ENCODE results near the gene TMEM255B. TPM values are rescaled to one million over a fixed set of nuclear protein-coding genes. Genes with fewer than 3 reads are reported as not detected.

Gene TMEM255B
- total and polyA plus RNA-seq, 2 of the 4 experiments (the other 2 are of a cell fraction), result 0.36 to 0.94 TPM

- Histone ChIP-seq H3K14ac (replicated peaks; ENCODE audit: low read depth, low read length) (no peak overlapping the region), H3K36me3 (ENCODE audit: control insufficient read depth, insufficient read depth, low read length) (no peaks in the 10 kb centered on the region), H3K4me3 (ENCODE audit: insufficient read depth, low read depth, low read length) (no peak overlapping the region), H2BK20ac (ENCODE audit: low read depth, low read length) (no peak overlapping the region), H3K9me3 (ENCODE audit: control insufficient read depth, insufficient read depth, low read length) (no peaks in the 10 kb centered on the region), H3K9ac (ENCODE audit: low read depth, low read length) (no peak overlapping the region), H2BK15ac (ENCODE audit: low read depth, low read length) (no peak overlapping the region), H3K27me3 (ENCODE audit: control insufficient read depth, insufficient read depth, low read length) (peaks cover 10% of the 10 kb centered on the region; the same call in 1 of the 2 replicates), H2AK9ac (replicated peaks; ENCODE audit: low read depth, low read length, poor library complexity) (peak overlapping the region; percentile 13), H4K8ac (ENCODE audit: low read depth in 2 of 2, low read length in 2 of 2) (no peak overlapping the region), H2BK5ac (ENCODE audit: low read depth, low read length, poor library complexity, severe bottlenecking) (no peak overlapping the region), H3K23ac (ENCODE audit: low read depth, low read length) (no peak overlapping the region), H3K56ac (ENCODE audit: extremely low read depth, insufficient read depth, low read length) (no peak overlapping the region), H3K4me1 (ENCODE audit: control insufficient read depth, insufficient read depth, low read length) (peaks cover 2% of the 10 kb centered on the region; the same call in 1 of the 2 replicates), H4K91ac (ENCODE audit: insufficient read depth, low read depth, low read length) (no peak overlapping the region), H3K4ac (ENCODE audit: low read depth, low read length) (no peak overlapping the region), H3K79me1 (ENCODE audit: low read depth in 1 of 2, low read length in 2 of 2) (no peaks in the 10 kb centered on the region), H3K9me1 (ENCODE audit: insufficient read depth, low read length) (0 out of 2 replicates have a peak, but pooled peaks cover 5% of the 10 kb centered on the region), H2AFZ (replicated peaks; ENCODE audit: low read length, poor library complexity) (no peak overlapping the region), H3K4me2 (ENCODE audit: low read depth, low read length) (no peak overlapping the region), H3K18ac (ENCODE audit: low read depth, low read length) (no peak overlapping the region), H3K27ac (ENCODE audit: insufficient read depth, low read length) (no peak overlapping the region), H4K20me1 (ENCODE audit: insufficient read depth, low read length) (peaks cover 4% of the 10 kb centered on the region; the same call in 1 of the 2 replicates), H2AK5ac (ENCODE audit: low read depth, low read length) (no peak overlapping the region), H4K5ac (ENCODE audit: low read depth, low read length) (no peak overlapping the region), H2BK120ac (ENCODE audit: low read depth, low read length) (no peak overlapping the region)
- CTCF ChIA-PET, result no interaction called here
- TF ChIP-seq RCOR1 (IDR thresholded peaks at IDR 0.05; ENCODE audit: insufficient replicate concordance, low read length), result no peak
- TF ChIP-seq CEBPB (IDR thresholded peaks at IDR 0.05; ENCODE audit: low read depth, low read length), result no peak
- TF ChIP-seq MXI1 (IDR thresholded peaks at IDR 0.05; ENCODE audit: borderline replicate concordance, low read depth, low read length), result no peak
- no peak for TF ChIP-seq CHD1 (IDR thresholded peaks at IDR 0.05; ENCODE audit: low read depth, low read length)
- no peak for TF ChIP-seq ELK1 (IDR thresholded peaks at IDR 0.05; ENCODE audit: borderline replicate concordance, low read depth, low read length)
- TF ChIP-seq POLR2A (IDR thresholded peaks at IDR 0.05; ENCODE audit: low read depth, low read length), result no peak
- no peak for TF ChIP-seq USF2 (IDR thresholded peaks at IDR 0.05; ENCODE audit: low read depth, low read length)
- no peak for TF ChIP-seq MAZ (IDR thresholded peaks at IDR 0.05; ENCODE audit: borderline replicate concordance, low read depth, low read length)
- TF ChIP-seq NFE2L2 (IDR thresholded peaks at IDR 0.05; ENCODE audit: low read depth, low read length), result no peak
- no peak for TF ChIP-seq RAD21 (IDR thresholded peaks at IDR 0.05; ENCODE audit: low read length)
- TF ChIP-seq RFX5 (IDR thresholded peaks at IDR 0.05; ENCODE audit: low read depth, low read length), result no peak
- no peak for TF ChIP-seq MAFK (IDR thresholded peaks at IDR 0.05; ENCODE audit: low read depth, low read length)
- TF ChIP-seq BHLHE40 (IDR thresholded peaks at IDR 0.05; ENCODE audit: low read depth, low read length), result no peak
- no peak for TF ChIP-seq SMC3 (IDR thresholded peaks at IDR 0.05; ENCODE audit: low read depth, low read length)
- no peak for TF ChIP-seq FOS (IDR thresholded peaks at IDR 0.05; ENCODE audit: low read depth, low read length)
- TF ChIP-seq CTCF (conservative IDR thresholded peaks at IDR 0.05; ENCODE audit: low read depth, low read length), result no peak
- POLR2A ChIA-PET (ENCODE audit: unreplicated experiment), result no interaction called here
- no peak for DNase-seq
- ATAC-seq (ENCODE audit: low read depth), result no peak
- intact Hi-C loops (cut with micrococcal nuclease), result no loop called here
- dilution Hi-C loops (cut with HindIII; ENCODE audit: low sequenced_read_pairs, unreplicated experiment), result no loop called here
- in situ Hi-C loops (cut with MboI; ENCODE audit: low sequenced_read_pairs), result no loop called here
- 66% methylated on average over 18 of the region's 25 CpGs; no CpG with 5 or more reads in 1 of the 2 experiments for WGBS, 2 experiments (ENCODE audit: extremely low coverage in 2 of 2, insufficient read length in 1 of 2)
- no TSS peak for BruUV-seq (replicated peaks)
Measured at GRCh38 chr13:113747291-113747833, 11.7 kb upstream of the TMEM255B start.

All from IMR-90 (cell line).